Smooth muscle cell (in vitro differentiated cells): ENCODE results near the gene SYT8. TPM values are rescaled to one million over a fixed set of nuclear protein-coding genes. Genes with fewer than 3 reads are reported as not detected.
A peak's percentile ranks its signal among the peaks of the same experiment; 100 is the strongest.

Source experiments
- DNase-seq: peaks from one replicate; lab custom pipeline; 2025; ENCODE audit not compliant: unreplicated experiment; lab: John Stamatoyannopoulos, UW
- H2AFZ ChIP-seq: fragments of 200-600 bp; sonication (generic); 2 replicates; pipeline ENCODE4 v1.6.0; 2016; ENCODE audit warnings: antibody characterized with exemption, low read depth, mild to moderate bottlenecking
- H3F3A ChIP-seq: fragments of 200-600 bp; sonication (generic); 2 replicates; pipeline ENCODE4 v1.6.0; 2017; ENCODE audit warnings: antibody characterized with exemption, low read depth
- H3K27ac ChIP-seq: fragments of 200-600 bp; sonication (generic); 2 replicates; pipeline ENCODE4 v1.5.1; 2016; ENCODE audit warnings: low read depth, mild to moderate bottlenecking
- H3K27me3 ChIP-seq: fragments of 200-600 bp; sonication (generic); 2 replicates; pipeline ENCODE4 v1.6.1; 2016; ENCODE audit warnings: low read depth, mild to moderate bottlenecking
- H3K36me3 ChIP-seq: fragments of 200-600 bp; sonication (generic); 2 replicates; pipeline ENCODE4 v1.5.1; 2016; ENCODE audit warnings: low read depth
- H3K4me1 ChIP-seq: fragments of 200-600 bp; sonication (generic); 2 replicates; pipeline ENCODE4 v1.5.1; 2016; ENCODE audit warnings: low read depth
- H3K4me2 ChIP-seq: fragments of 200-600 bp; sonication (generic); 2 replicates; pipeline ENCODE4 v1.6.0; 2016; ENCODE audit warnings: mild to moderate bottlenecking
- H3K4me3 ChIP-seq: fragments of 200-600 bp; sonication (generic); 2 replicates; pipeline ENCODE4 v1.5.1; 2016; ENCODE audit warnings: mild to moderate bottlenecking
- H3K79me2 ChIP-seq: fragments of 200-600 bp; sonication (generic); 2 replicates; pipeline ENCODE4 v1.6.0; 2016; ENCODE audit warnings: low read depth, mild to moderate bottlenecking
- H3K9ac ChIP-seq: fragments of 200-600 bp; sonication (generic); 2 replicates; pipeline ENCODE4 v1.6.0; 2016; ENCODE audit warnings: low read depth
- H3K9me3 ChIP-seq: fragments of 200-600 bp; sonication (generic); replicated peaks from 2 replicates; pipeline ENCODE4 v1.5.1; 2016; ENCODE audit warnings: low read depth
- H4K20me1 ChIP-seq: fragments of 200-600 bp; sonication (generic); 2 replicates; pipeline ENCODE4 v1.6.0; 2016; ENCODE audit warnings: low read depth
- WGBS: methylation state at CpG from one replicate; pipeline ENCODE4 v1.1.7; 2016; ENCODE audit warnings: low lambda C conversion rate; 5-methylcytosine and 5-hydroxymethylcytosine counted together
- polyA plus RNA-seq: library from polyadenylated mRNA; unstranded; fragments of >200 nt; fragmentation: Nextera tagmentation; extraction: Ambion mirVana; gene quantifications from 2 replicates; pipeline ENCODE4 v1.2.1, GENCODE V29; 2016
- total RNA-seq: library from RNA; depleted of rRNA; stranded (reverse); fragments of >200 nt; gene quantifications from 2 replicates; pipeline ENCODE4 v1.2.3, GENCODE V29; 2014
- TF ChIP-seq, protein P1 (sequence below): fragments of 200-600 bp; sonication (generic); IDR thresholded peaks from 2 replicates; pipeline ENCODE4 v1.5.1; 2017; ENCODE audit warnings: borderline replicate concordance, mild to moderate bottlenecking, antibody characterized with exemption; ENCODE audit not compliant: insufficient read depth, poor library complexity, severe bottlenecking

The SYT8 gene, protein sequence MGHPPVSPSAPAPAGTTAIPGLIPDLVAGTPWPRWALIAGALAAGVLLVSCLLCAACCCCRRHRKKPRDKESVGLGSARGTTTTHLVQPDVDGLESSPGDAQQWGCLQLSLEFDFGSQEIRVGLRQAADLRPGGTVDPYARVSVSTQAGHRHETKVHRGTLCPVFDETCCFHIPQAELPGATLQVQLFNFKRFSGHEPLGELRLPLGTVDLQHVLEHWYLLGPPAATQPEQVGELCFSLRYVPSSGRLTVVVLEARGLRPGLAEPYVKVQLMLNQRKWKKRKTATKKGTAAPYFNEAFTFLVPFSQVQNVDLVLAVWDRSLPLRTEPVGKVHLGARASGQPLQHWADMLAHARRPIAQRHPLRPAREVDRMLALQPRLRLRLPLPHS
- total RNA-seq (0.13 TPM in 1 of 2 replicates, not detected in the other), polyA plus RNA-seq (1.4 and 2.0 TPM in 2 replicates)

DNA sequence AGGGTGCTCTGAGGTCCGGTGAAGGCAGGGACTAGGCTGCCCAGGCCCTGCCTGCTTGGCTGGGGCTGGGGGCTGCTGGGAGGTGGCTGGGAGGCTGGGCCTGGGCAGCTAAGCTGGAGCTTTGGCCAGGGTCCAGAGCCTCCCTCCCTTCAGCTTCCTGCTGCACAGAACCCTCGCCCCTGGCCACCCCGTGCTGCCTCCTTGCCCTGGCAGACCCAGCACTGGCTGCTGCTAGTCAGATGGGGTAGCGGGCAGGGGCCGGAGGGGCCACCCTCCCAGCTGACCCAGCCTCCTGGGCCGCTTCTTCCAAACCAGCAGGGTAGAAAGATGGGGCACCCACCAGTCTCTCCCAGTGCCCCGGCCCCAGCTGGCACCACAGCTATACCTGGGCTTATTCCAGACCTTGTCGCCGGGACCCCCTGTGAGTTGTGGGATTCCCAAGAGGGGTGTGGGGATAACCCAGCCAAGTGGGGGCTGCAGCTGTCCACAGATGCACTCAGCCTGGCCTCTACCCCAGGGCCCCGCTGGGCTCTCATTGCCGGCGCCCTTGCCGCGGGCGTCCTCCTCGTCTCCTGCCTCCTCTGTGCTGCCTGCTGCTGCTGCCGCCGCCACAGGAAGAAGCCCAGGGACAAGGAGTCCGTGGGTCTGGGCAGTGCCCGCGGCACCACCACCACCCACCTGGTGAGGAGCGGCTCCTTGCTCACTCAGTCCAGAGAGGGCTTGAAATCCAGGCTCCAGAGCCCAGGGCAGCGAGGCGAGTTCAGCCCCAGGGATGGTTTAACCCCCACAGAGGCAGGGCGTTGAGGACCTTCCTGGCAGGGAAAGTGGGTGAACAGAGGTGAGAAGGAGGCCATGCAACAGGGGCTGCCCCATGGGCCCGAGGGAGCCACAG is at the start of gene SYT8:
TSS of gene SYT8 (plus strand) at position 212 of the 892 bp plus-strand sequence. CDS start at position 328, 116 bp downstream.
- no peaks in the 10 kb centered on the region for H3K36me3 ChIP-seq
- H4K20me1 ChIP-seq = no peaks in the 10 kb centered on the region
- peak within 1 kb of the TSS; percentile 66 for H3K27ac ChIP-seq
- H3K9me3 ChIP-seq = no peaks in the 10 kb centered on the region
- TF ChIP-seq, protein P1, sequence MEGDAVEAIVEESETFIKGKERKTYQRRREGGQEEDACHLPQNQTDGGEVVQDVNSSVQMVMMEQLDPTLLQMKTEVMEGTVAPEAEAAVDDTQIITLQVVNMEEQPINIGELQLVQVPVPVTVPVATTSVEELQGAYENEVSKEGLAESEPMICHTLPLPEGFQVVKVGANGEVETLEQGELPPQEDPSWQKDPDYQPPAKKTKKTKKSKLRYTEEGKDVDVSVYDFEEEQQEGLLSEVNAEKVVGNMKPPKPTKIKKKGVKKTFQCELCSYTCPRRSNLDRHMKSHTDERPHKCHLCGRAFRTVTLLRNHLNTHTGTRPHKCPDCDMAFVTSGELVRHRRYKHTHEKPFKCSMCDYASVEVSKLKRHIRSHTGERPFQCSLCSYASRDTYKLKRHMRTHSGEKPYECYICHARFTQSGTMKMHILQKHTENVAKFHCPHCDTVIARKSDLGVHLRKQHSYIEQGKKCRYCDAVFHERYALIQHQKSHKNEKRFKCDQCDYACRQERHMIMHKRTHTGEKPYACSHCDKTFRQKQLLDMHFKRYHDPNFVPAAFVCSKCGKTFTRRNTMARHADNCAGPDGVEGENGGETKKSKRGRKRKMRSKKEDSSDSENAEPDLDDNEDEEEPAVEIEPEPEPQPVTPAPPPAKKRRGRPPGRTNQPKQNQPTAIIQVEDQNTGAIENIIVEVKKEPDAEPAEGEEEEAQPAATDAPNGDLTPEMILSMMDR = no peak
- no peak within 1 kb of the TSS for H2AFZ ChIP-seq
- H3K27me3 ChIP-seq = no peaks in the 10 kb centered on the region
- H3K4me3 ChIP-seq = no peak within 1 kb of the TSS
- no peak within 1 kb of the TSS for H3K9ac ChIP-seq
- 94% methylated on average over 23 of the region's 26 CpGs for WGBS
- H3K79me2 ChIP-seq = no peaks in the 10 kb centered on the region
- no peak within 1 kb of the TSS for H3K4me2 ChIP-seq
- DNase-seq = no peak
- peaks cover 16% of the 10 kb centered on the region for H3K4me1 ChIP-seq
- H3F3A ChIP-seq = no peaks in the 10 kb centered on the region

DNA sequence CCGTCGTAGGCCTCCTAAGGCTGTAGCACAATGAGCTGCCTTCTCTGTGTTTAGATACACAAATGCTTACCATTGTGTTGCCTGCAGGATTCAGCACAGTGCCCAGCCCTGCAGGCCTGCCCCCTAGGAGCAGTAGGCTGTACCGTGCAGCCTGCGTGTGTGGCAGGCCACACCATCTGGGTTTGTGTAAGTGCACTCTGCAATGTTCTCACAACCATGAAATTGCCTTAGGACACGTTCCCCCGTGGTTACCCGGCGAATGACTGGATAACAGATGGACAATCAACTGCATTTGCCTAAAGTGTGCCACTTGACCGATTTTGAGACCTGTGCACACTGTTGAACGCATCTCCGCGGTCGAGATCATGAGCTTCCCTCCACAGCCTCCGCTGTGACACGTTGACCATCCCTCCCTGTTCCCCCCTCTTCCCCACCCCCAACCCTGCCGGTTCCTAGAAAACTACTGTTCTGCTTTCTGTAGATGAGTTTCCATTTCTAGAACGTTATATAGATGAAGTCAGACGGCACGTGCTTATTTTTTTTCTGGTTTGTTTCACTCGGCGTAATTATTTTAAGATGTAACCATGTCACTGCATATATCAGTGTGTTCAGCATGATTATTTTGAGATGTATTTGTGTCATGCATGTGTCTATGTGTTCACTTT is 48.9 kb upstream of the SYT8 start:
- no peak overlapping the region for H3K4me3 ChIP-seq
- no peak overlapping the region for H3K27ac ChIP-seq
- no peaks in the 10 kb centered on the region for H4K20me1 ChIP-seq
- H3K36me3 ChIP-seq = no peaks in the 10 kb centered on the region
- H3F3A ChIP-seq = no peaks in the 10 kb centered on the region
- no peak overlapping the region for H3K4me2 ChIP-seq
- no peak overlapping the region for H3K9ac ChIP-seq
- H3K9me3 ChIP-seq = no peaks in the 10 kb centered on the region
- no peaks in the 10 kb centered on the region for H3K27me3 ChIP-seq
- TF ChIP-seq, protein P1 = no peak
- no peaks in the 10 kb centered on the region for H3K4me1 ChIP-seq
- H2AFZ ChIP-seq = no peak overlapping the region
- WGBS = 91% methylated on average over 21 of the region's 21 CpGs
- DNase-seq = no peak
- H3K79me2 ChIP-seq = no peaks in the 10 kb centered on the region

DNA sequence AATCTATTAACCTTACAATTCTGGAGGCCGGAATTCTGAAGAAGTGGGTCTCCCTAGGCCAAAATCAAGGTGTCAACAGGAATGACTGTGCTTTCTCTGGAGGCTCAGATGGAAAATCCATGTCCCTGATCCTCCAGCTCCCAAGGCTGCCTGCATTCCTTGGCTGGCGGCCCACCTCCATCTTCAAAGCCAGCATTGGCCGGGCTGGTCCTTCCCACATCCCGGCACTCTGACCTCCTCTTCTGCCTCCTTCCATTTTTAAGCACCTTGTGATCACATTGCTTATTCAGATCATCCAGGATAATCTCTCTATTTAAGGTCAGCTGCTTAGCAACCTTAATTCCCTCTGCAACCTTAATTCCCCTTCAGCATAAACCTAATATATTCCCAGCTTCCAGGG is 48.3 kb upstream of the SYT8 start:
- H2AFZ ChIP-seq = no peak overlapping the region
- H3K4me3 ChIP-seq = no peak overlapping the region
- no peak overlapping the region for H3K9ac ChIP-seq
- no peaks in the 10 kb centered on the region for H4K20me1 ChIP-seq
- no peak overlapping the region for H3K4me2 ChIP-seq
- TF ChIP-seq, protein P1 = no peak
- H3K27ac ChIP-seq = no peak overlapping the region
- 97% methylated on average over 4 of the region's 4 CpGs for WGBS
- H3F3A ChIP-seq = no peaks in the 10 kb centered on the region
- H3K27me3 ChIP-seq = no peaks in the 10 kb centered on the region
- no peaks in the 10 kb centered on the region for H3K4me1 ChIP-seq
- no peaks in the 10 kb centered on the region for H3K9me3 ChIP-seq
- no peak for DNase-seq
- no peaks in the 10 kb centered on the region for H3K79me2 ChIP-seq
- H3K36me3 ChIP-seq = no peaks in the 10 kb centered on the region
